CD8-positive, alpha-beta memory T cell (primary cell): ENCODE data around the gene OR5AU1. TPM values are rescaled to one million over a fixed set of nuclear protein-coding genes. Genes with fewer than 3 reads are reported as not detected.

Experiments
- CTCF ChIA-PET: fragments of 350-600 bp; sonication (Branson Sonifier 250); formaldehyde crosslinking; loops from one replicate; lab custom pipeline; 2021; ENCODE audit warnings: antibody characterized with exemption; lab: Charles Lee
- POLR2A ChIA-PET: fragments of 350-600 bp; sonication (Branson Sonifier 250); formaldehyde crosslinking; loops from one replicate; lab custom pipeline; 2021; ENCODE audit warnings: antibody characterized with exemption; lab: Charles Lee
- DNase-seq, 5 donors: peaks; one replicate each; pipeline versions ENCODE4 v3.0.0 to v3.0.0-alpha.2; 2020 to 2022; ENCODE audit warnings: mixed read lengths in 1 of 5
- H3K27ac ChIP-seq: one replicate; pipeline ENCODE4 v1.7.0; 2013; ENCODE audit warnings: low read depth, mild to moderate bottlenecking, low read length, moderate library complexity
- H3K27me3 ChIP-seq: 2 replicates; pipeline ENCODE4 v1.7.0; 2013; ENCODE audit warnings: low read length, mild to moderate bottlenecking; ENCODE audit not compliant: insufficient read depth, poor library complexity, severe bottlenecking
- H3K36me3 ChIP-seq: 2 replicates; pipeline ENCODE4 v1.7.0; 2013; ENCODE audit warnings: mild to moderate bottlenecking, low read length, moderate library complexity; ENCODE audit not compliant: insufficient read depth
- H3K4me1 ChIP-seq: 2 replicates; pipeline ENCODE4 v1.7.0; 2013; ENCODE audit warnings: mild to moderate bottlenecking, low read length, moderate library complexity; ENCODE audit not compliant: insufficient read depth
- H3K4me3 ChIP-seq: 2 replicates; pipeline ENCODE4 v1.7.0; 2013; ENCODE audit warnings: mild to moderate bottlenecking, low read length
- H3K9me3 ChIP-seq: 2 replicates; pipeline ENCODE4 v1.7.0; 2013; ENCODE audit warnings: mild to moderate bottlenecking, low read length
- H3K27ac Mint-ChIP-seq, 8 donors: one replicate each; pipeline ENCODE4 v1.8.0; 2020 to 2021; ENCODE audit warnings: mixed read lengths in 8 of 8, mild to moderate bottlenecking in 6 of 8, inconsistent platforms in 3 of 8, moderate library complexity in 3 of 8
- H3K27me3 Mint-ChIP-seq, 2 donors: one replicate each; pipeline ENCODE4 v1.8.0; 2020 to 2021; ENCODE audit warnings: mixed read lengths in 2 of 2, mild to moderate bottlenecking in 1 of 2, moderate library complexity in 1 of 2
- H3K36me3 Mint-ChIP-seq, 3 donors: one replicate each; pipeline ENCODE4 v1.8.0; 2020 to 2021; ENCODE audit warnings: mixed read lengths in 3 of 3, inconsistent platforms in 1 of 3, mild to moderate bottlenecking in 1 of 3
- H3K4me1 Mint-ChIP-seq, 3 donors: one replicate each; pipeline ENCODE4 v1.8.0; 2020 to 2021; ENCODE audit warnings: mixed read lengths in 3 of 3, inconsistent platforms in 1 of 3, mild to moderate bottlenecking in 1 of 3
- H3K4me3 Mint-ChIP-seq, 7 donors: one replicate each; pipeline ENCODE4 v1.8.0; 2020 to 2021; ENCODE audit warnings: mixed read lengths in 7 of 7, mild to moderate bottlenecking in 6 of 7, moderate library complexity in 4 of 7, inconsistent platforms in 2 of 7
- H3K9me3 Mint-ChIP-seq, 5 donors: one replicate each; pipeline ENCODE4 v1.8.0; 2020 to 2022; ENCODE audit warnings: mixed read lengths in 5 of 5, mild to moderate bottlenecking in 3 of 5, moderate library complexity in 2 of 5, inconsistent platforms in 1 of 5
- polyA plus RNA-seq: library from polyadenylated mRNA; unstranded; fragments of 300-500 nt; fragmentation: Illumina TruSeq; gene quantifications from one replicate; pipeline ENCODE4 v1.2.3, GENCODE V29; 2021
- total RNA-seq, 2 experiments: library from RNA; stranded (reverse); gene quantifications; one replicate each; pipeline ENCODE4 v1.2.3, GENCODE V29; 2021

Gene OR5AU1
- total and polyA plus RNA-seq, 3 experiments from 2014 or later: not detected

GRCh38 chr14:21109377-21110138 lies 46.3 kb downstream of the OR5AU1 start:
- POLR2A ChIA-PET: no interaction called here
- CTCF ChIA-PET: interaction anchor here (1.2 to 12.2 kb wide), 5 partner anchors 16 to 138 kb away, joined by 4 to 201 read pairs (median 130); no protein-coding TSS in a partner anchor

GRCh38 chr14:21108791-21109190 lies 47.1 kb downstream of the OR5AU1 start:
- peaks cover 0 to 3% of the 10 kb centered on the region in 2 donors for H3K27me3 Mint-ChIP-seq
- DNase-seq: no peak
- peaks cover 6 to 15% (median 11%) of the 10 kb centered on the region in 3 donors for H3K4me1 Mint-ChIP-seq
- no peaks in the 10 kb centered on the region for H3K9me3 Mint-ChIP-seq
- peaks cover 12% of the 10 kb centered on the region for H3K4me1 ChIP-seq
- peaks cover 0 to 4% (median 0%) of the 10 kb centered on the region in 3 donors for H3K36me3 Mint-ChIP-seq
- no peak overlapping the region for H3K27ac Mint-ChIP-seq
- H3K27ac ChIP-seq: no peak overlapping the region
- no peaks in the 10 kb centered on the region for H3K36me3 ChIP-seq
- ChIA-PET POLR2A (no interaction called here), CTCF (interaction anchor here (1.5 to 12.2 kb wide), 6 partner anchors 15 to 93 kb away, joined by 3 to 201 read pairs (median 110); no protein-coding TSS in a partner anchor)
- H3K27me3 ChIP-seq: no peaks in the 10 kb centered on the region
- peak overlapping the region in 1 of 7 donors; percentile 17 for H3K4me3 Mint-ChIP-seq
- H3K9me3 ChIP-seq: no peaks in the 10 kb centered on the region
- H3K4me3 ChIP-seq: no peak overlapping the region

More at GRCh38 chr14:21109377-21110138, 46.3 kb downstream of the OR5AU1 start:
- peak overlapping the region in 1 of 7 donors; percentile 17 for H3K4me3 Mint-ChIP-seq
- Histone ChIP-seq H3K27me3 (no peaks in the 10 kb centered on the region), H3K4me1 (peaks cover 11% of the 10 kb centered on the region), H3K27ac (no peak overlapping the region), H3K4me3 (no peak overlapping the region), H3K36me3 (no peaks in the 10 kb centered on the region), H3K9me3 (no peaks in the 10 kb centered on the region)
- peaks cover 5 to 13% (median 9%) of the 10 kb centered on the region in 3 donors for H3K4me1 Mint-ChIP-seq
- peaks cover 0 to 3% of the 10 kb centered on the region in 2 donors for H3K27me3 Mint-ChIP-seq
- H3K36me3 Mint-ChIP-seq: no peaks in the 10 kb centered on the region
- no peaks in the 10 kb centered on the region for H3K9me3 Mint-ChIP-seq
- no peak for DNase-seq
- peak overlapping the region in 1 of 8 donors; percentile 73 for H3K27ac Mint-ChIP-seq

- no peak overlapping the region for H3K4me3 ChIP-seq
- peaks cover 17% of the 10 kb centered on the region for H3K4me1 ChIP-seq
- no peak overlapping the region for H3K27ac ChIP-seq
- ChIA-PET POLR2A (no interaction called here), CTCF (interaction anchor here (1.4 to 12.2 kb wide), 6 partner anchors 9 to 92 kb away, joined by 3 to 201 read pairs (median 110); no protein-coding TSS in a partner anchor)
- no peaks in the 10 kb centered on the region for H3K9me3 Mint-ChIP-seq
- DNase-seq: no peak
- H3K27me3 ChIP-seq: no peaks in the 10 kb centered on the region
- peaks cover 0 to 5% (median 0%) of the 10 kb centered on the region in 3 donors for H3K36me3 Mint-ChIP-seq
- peak overlapping the region in 2 of 8 donors; percentile 73 to 79 for H3K27ac Mint-ChIP-seq
- peaks cover 13 to 21% (median 20%) of the 10 kb centered on the region in 3 donors for H3K4me1 Mint-ChIP-seq
- H3K27me3 Mint-ChIP-seq: peaks cover 0 to 1% of the 10 kb centered on the region in 2 donors
- no peaks in the 10 kb centered on the region for H3K9me3 ChIP-seq
- H3K36me3 ChIP-seq: no peaks in the 10 kb centered on the region
- peak overlapping the region in 1 of 7 donors; percentile 81 for H3K4me3 Mint-ChIP-seq
These were observed 48.5 kb downstream of the OR5AU1 start for GRCh38 chr14:21107283-21107800.

GRCh38 chr14:21106498-21107282 lies 49.2 kb downstream of the OR5AU1 start:
- H3K27me3 Mint-ChIP-seq: peaks cover 0 to 2% of the 10 kb centered on the region in 2 donors
- peak; percentile 61 to 81 (median 64) for DNase-seq
- Histone ChIP-seq H3K36me3 (no peaks in the 10 kb centered on the region), H3K9me3 (no peaks in the 10 kb centered on the region), H3K27me3 (no peaks in the 10 kb centered on the region), H3K4me1 (peaks cover 17% of the 10 kb centered on the region), H3K27ac (peak overlapping the region; percentile 38), H3K4me3 (peak overlapping the region; percentile 23)
- peaks cover 13 to 21% (median 20%) of the 10 kb centered on the region in 3 donors for H3K4me1 Mint-ChIP-seq
- ChIA-PET CTCF (interaction anchor here (1.0 to 12.2 kb wide), 7 partner anchors 10 to 91 kb away, joined by 3 to 201 read pairs (median 89); no protein-coding TSS in a partner anchor), POLR2A (no interaction called here)
- H3K27ac Mint-ChIP-seq: peak overlapping the region in 6 of 8 donors; percentile 31 to 80 (median 72)
- H3K9me3 Mint-ChIP-seq: no peaks in the 10 kb centered on the region
- peak overlapping the region in 3 of 7 donors; percentile 38 to 81 (median 52) for H3K4me3 Mint-ChIP-seq
- peaks cover 0 to 5% (median 0%) of the 10 kb centered on the region in 3 donors for H3K36me3 Mint-ChIP-seq

GRCh38 chr14:21106176-21106497 lies 49.7 kb downstream of the OR5AU1 start:
- ChIA-PET POLR2A (no interaction called here), CTCF (interaction anchor here (1.0 to 12.2 kb wide), 6 partner anchors 12 to 90 kb away, joined by 3 to 201 read pairs (median 110); no protein-coding TSS in a partner anchor)
- Mint-ChIP-seq H3K9me3 (no peaks in the 10 kb centered on the region), H3K36me3 (peaks cover 0 to 5% (median 0%) of the 10 kb centered on the region in 3 donors), H3K4me1 (peaks cover 13 to 21% (median 20%) of the 10 kb centered on the region in 3 donors), H3K27me3 (peaks cover 0 to 3% of the 10 kb centered on the region in 2 donors), H3K4me3 (no peak overlapping the region), H3K27ac (no peak overlapping the region)
- Histone ChIP-seq H3K4me1 (peaks cover 17% of the 10 kb centered on the region), H3K36me3 (no peaks in the 10 kb centered on the region), H3K27ac (no peak overlapping the region), H3K9me3 (no peaks in the 10 kb centered on the region), H3K27me3 (no peaks in the 10 kb centered on the region), H3K4me3 (no peak overlapping the region)
- no peak for DNase-seq

GRCh38 chr14:21105095-21105494 lies 50.8 kb downstream of the OR5AU1 start:
- H3K9me3 Mint-ChIP-seq: peaks cover 0 to 2% (median 0%) of the 10 kb centered on the region in 5 donors
- H3K27ac Mint-ChIP-seq: peak overlapping the region in 4 of 8 donors; percentile 91 to 95 (median 92)
- peaks cover 5 to 6% of the 10 kb centered on the region in 2 donors for H3K27me3 Mint-ChIP-seq
- peaks cover 17% of the 10 kb centered on the region for H3K4me1 ChIP-seq
- no peak for DNase-seq
- H3K36me3 Mint-ChIP-seq: peaks cover 0 to 5% (median 0%) of the 10 kb centered on the region in 3 donors
- no peaks in the 10 kb centered on the region for H3K9me3 ChIP-seq
- H3K4me3 Mint-ChIP-seq: peak overlapping the region in 3 of 7 donors; percentile 79 to 96 (median 92)
- no peaks in the 10 kb centered on the region for H3K27me3 ChIP-seq
- CTCF ChIA-PET: interaction anchor here (0.9 to 12.2 kb wide), 21 partner anchors 10 to 373 kb away, joined by 3 to 201 read pairs (median 6); partner anchors contain the start of genes ARHGEF40 and RNASE7
- H3K36me3 ChIP-seq: no peaks in the 10 kb centered on the region
- POLR2A ChIA-PET: interaction anchor here (1.0 to 2.8 kb wide), 6 partner anchors 12 to 90 kb away, joined by 4 to 11 read pairs (median 8); partner anchors contain the start of gene NDRG2
- no peak overlapping the region for H3K4me3 ChIP-seq
- H3K27ac ChIP-seq: peak overlapping the region; percentile 98
- peaks cover 13 to 21% (median 20%) of the 10 kb centered on the region in 3 donors for H3K4me1 Mint-ChIP-seq
